M059J (cell line): ENCODE measurements around the gene MYEOV. TPM values are rescaled to one million over a fixed set of nuclear protein-coding genes. Genes with fewer than 3 reads are reported as not detected.

Experiments used
- DNase-seq: peaks from one replicate; pipeline ENCODE4 v3.0.0-alpha.2; 2012; ENCODE audit warnings: low read depth
- total RNA-seq: library from RNA; depleted of rRNA; stranded (reverse); fragments of >200 nt; shearing (Covaris generic); gene quantifications from 2 replicates; pipeline ENCODE4 v1.2.3, GENCODE V29; 2014; rRNA removed

MYEOV gene
- total RNA-seq, 1 experiment from 2014 or later = 2.7 TPM

DNA sequence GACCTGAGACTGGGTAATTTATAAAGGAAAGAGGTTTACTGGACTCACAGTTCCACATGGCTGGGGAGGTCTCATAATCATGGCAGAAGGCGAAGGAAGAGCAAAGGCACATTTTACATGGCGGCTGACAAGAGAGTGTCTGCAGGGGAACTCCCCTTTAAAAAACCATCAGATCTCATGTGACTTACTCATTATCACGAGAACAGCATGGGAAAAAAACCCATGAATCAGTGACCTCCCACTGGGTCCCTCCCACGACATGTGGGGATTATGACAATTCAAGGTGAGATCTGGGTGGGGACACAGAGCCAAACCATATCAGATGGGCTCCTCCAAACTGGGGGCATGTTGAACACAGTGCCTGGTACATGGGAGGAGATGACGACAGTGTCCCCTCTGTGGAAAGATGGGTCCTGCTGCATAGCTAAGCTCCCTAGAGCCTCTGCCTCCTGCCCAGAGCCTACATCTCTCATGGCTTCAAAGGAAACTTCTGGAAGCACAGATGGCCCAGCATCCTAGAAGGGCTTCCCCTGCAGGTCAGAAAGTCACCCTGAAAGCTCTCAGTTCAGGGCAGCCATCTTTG, 46.1 kb downstream of the MYEOV start:
- DNase-seq = no peak

DNA sequence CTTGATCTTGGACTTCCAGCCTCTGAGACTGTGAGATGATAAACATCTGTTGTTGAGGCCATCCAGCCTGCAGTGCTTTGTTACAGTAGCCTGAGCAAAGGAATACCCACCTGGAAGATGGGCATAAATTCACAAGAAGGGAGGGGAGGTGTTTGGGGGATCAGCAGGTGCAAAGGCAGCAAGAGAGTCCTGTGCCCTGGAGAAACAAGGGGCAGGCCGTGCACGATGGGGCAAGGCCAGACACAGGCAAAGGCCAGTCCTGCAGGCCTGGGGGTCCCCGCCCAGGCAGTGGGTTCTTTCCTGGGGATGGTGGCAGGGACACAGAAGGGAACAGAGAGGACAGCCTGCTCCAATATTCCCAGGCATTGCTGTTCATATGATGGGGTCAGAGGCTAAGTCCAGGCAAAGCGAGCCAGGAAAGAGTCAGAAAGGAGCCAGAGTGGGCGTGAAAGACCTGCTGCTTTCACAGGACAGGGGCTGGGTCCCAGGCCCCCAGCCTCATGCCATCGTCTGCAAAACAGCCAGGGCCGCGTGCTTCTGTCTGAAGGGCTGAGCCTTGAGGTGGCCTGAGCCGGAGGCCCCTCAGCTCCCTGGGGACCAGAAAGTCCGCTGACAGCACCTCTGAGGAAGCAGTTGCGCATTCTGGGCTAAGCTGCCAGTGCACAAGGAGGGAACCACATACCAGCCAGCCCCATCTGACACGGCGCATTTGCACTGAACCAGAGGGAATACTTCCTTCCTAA, 48.8 kb downstream of the MYEOV start:
- DNase-seq = no peak

DNA sequence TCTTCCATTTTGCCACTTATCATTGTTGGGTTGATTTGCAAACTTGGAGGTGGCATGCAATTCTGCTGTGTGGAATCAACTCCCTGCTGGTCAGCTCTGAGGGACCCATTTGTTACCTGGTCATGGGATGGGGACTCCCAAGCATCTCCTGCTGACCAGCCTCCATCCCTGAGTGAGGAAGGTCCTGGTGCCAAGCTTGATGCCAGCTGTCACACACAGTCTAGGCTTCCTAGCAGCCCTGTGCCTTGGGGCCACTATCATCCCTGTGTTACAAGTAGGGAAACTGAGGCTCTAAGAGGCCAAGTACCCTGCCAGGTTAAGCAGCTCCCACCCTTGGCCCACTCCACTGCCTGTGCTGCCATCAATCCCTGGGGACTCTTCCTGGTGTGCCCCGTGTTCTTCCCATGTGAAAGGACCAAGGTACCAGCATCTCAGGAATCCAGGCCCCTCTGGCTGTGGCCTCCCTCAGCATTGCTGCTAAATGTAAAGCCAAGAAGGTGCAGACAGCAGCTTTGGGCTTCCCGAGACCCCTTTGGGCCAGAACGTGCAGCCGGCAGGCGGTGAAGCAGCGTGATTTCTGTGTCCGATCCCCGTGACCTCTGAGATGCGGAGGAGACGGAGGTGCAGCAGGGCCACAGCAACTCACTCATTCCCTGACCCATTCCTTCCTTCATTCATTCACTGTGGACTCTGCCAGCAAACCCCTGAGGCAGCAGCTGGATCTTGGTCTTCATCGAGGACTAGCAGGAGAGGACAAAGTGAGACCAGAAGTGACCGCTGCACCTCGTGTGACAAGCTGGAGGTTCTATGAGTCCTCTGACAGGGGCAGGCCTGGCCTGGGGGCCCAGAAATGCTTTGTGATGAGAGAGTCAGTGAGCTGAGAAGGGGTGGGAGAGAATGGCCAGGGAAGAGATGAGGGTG, 49.7 kb downstream of the MYEOV start:
- no peak for DNase-seq

DNA sequence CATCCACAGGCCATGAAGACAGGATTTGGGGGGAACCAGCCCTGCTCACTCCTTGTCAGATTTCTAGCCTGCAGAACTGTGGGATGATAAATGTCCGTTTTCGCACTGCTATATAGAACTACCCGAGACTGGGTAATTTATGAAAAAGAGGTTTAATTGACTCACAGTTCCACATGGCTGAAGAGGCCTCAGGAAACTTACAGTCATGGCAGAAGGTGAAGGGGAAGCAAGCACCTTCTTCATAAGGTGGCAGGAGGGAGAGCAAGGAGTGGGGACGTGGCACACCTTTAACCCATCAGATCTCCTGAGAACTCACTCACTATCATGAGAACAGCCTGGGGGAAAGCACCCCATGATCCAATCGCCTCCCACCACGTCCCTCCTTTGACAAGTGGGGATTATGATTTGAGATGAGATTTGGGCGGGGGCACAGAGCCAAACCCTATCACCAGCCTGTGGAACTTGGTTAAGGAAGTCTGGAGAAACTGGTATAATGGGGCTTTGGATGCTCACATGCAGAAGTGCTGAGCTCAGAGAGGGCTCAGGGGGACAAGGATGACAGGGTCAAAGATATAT, 50.7 kb downstream of the MYEOV start:
- no peak for DNase-seq

Other genes with a start within 250 kb of the MYEOV start
- 3.0 and 4.0 TPM in 2 replicates for gene TPCN2, start 245.2 kb upstream of the MYEOV start, total RNA-seq
- not detected in 2 replicates for gene SMIM38, start 138.2 kb upstream of the MYEOV start, total RNA-seq
- gene LINC01488, start 187.5 kb downstream of the MYEOV start, total RNA-seq = not detected in 2 replicates